HCT116 (cell line): ENCODE measurements around the gene ZSCAN4. TPM values are rescaled to one million over a fixed set of nuclear protein-coding genes. Genes with fewer than 3 reads are reported as not detected.

Source experiments
- ATAC-seq: fragments of 200-7000 bp; cut with Tn5 transposase; 2 replicates; pipeline ENCODE4 v1.9.1; 2020; ENCODE audit warnings: mild to moderate bottlenecking, moderate library complexity
- BruUV-seq: library from RNA; stranded (reverse); fragments of 400-500 nt; replicated peaks from 2 replicates; lab custom pipeline; 2021; lab: Mats Ljungman, UMichigan
- CTCF ChIA-PET: fragments of 300-600 bp; sonication (Branson Sonifier 250); formaldehyde crosslinking; loops from one replicate; lab custom pipeline; 2021; ENCODE audit warnings: antibody characterized with exemption; lab: Charles Lee
- POLR2A ChIA-PET: fragments of 300-600, 350-600 bp; sonication (Branson Sonifier 250); formaldehyde crosslinking; loops from one replicate; lab custom pipeline; 2021; ENCODE audit warnings: antibody characterized with exemption; lab: Charles Lee
- RAD21 ChIA-PET, 2 experiments: fragments of 300-600 bp; sonication (Branson Sonifier 250); formaldehyde crosslinking; loops; one replicate each; lab custom pipeline; 2023; ENCODE audit warnings: low total read pairs in 2 of 2; ENCODE audit not compliant: uncharacterized antibody in 2 of 2, unreplicated experiment in 2 of 2, low non-redundant PET in 1 of 2; lab: Charles Lee
- DNase-seq: peaks from one replicate; pipeline ENCODE4 v3.0.0-alpha.2; 2010; ENCODE audit warnings: low read depth, low spot score
- H2AFZ ChIP-seq: fragments of 200-600 bp; shearing (Covaris generic), sonication (generic); 2 replicates; pipeline ENCODE4 v1.6.1; 2017; ENCODE audit warnings: low read depth, mixed run types, mixed read lengths, antibody characterized with exemption, low read length; ENCODE audit not compliant: poor library complexity, severe bottlenecking
- H3K27ac ChIP-seq: 2 replicates; pipeline ENCODE4 v1.5.1; 2012; ENCODE audit warnings: low read depth, low read length
- H3K27me3 ChIP-seq: fragments of 200-600 bp; sonication (generic); 2 replicates; pipeline ENCODE4 v1.6.1; 2016; ENCODE audit warnings: mixed run types, low read length, mixed read lengths; ENCODE audit not compliant: insufficient read depth
- H3K36me3 ChIP-seq, 2 experiments: fragments of 200-500 bp in 1 of 2; fragments of 200-600 bp in 1 of 2; sonication (Bioruptor generic) in 1 of 2; sonication (generic) in 1 of 2; 2 replicates each; pipeline versions ENCODE4 v1.5.1 to v1.6.1; 2014 to 2016; ENCODE audit warnings: low read length in 2 of 2, inconsistent platforms in 1 of 2, mixed read lengths in 1 of 2, mixed run types in 1 of 2; ENCODE audit not compliant: insufficient read depth in 2 of 2, control insufficient read depth in 1 of 2
- H3K4me1 ChIP-seq, 2 experiments: fragments of 200-600 bp in 1 of 2; sonication (generic) in 1 of 2; 2 replicates each; pipeline versions ENCODE4 v1.5.1 to v1.6.1; 2012 to 2017; ENCODE audit warnings: low read length in 2 of 2, inconsistent platforms in 1 of 2, mild to moderate bottlenecking in 1 of 2, mixed read lengths in 1 of 2, mixed run types in 1 of 2, moderate library complexity in 1 of 2; ENCODE audit not compliant: insufficient read depth in 2 of 2, control insufficient read depth in 1 of 2
- H3K4me2 ChIP-seq: fragments of 200-600 bp; sonication (generic); 2 replicates; pipeline ENCODE4 v1.6.1; 2017; ENCODE audit warnings: mixed run types, low read length, mixed read lengths
- H3K4me3 ChIP-seq, 2 experiments: fragments of 200-600 bp in 1 of 2; sonication (generic) in 1 of 2; replicated peaks in 1 of 2; 2 replicates each; pipeline ENCODE4 v1.5.1; 2011 to 2016; ENCODE audit warnings: low read length in 2 of 2, control low read depth in 1 of 2, low read depth in 1 of 2, mild to moderate bottlenecking in 1 of 2, mixed read lengths in 1 of 2, mixed run types in 1 of 2
- H3K79me2 ChIP-seq: fragments of 200-600 bp; sonication (generic); 2 replicates; pipeline ENCODE4 v1.6.1; 2017; ENCODE audit warnings: mild to moderate bottlenecking, mixed run types, low read length, moderate library complexity, mixed read lengths; ENCODE audit not compliant: insufficient read depth
- H3K9ac ChIP-seq: fragments of 200-600 bp; sonication (generic); 2 replicates; pipeline ENCODE4 v1.6.1; 2016; ENCODE audit warnings: low read length, mixed read lengths
- H3K9me2 ChIP-seq: fragments of 200-600 bp; sonication (generic), shearing (Covaris generic); 2 replicates; pipeline ENCODE4 v1.6.1; 2017; ENCODE audit warnings: mixed run types, mild to moderate bottlenecking, moderate library complexity; ENCODE audit not compliant: insufficient read depth
- H3K9me3 ChIP-seq, 2 experiments: fragments of 200-500 bp in 1 of 2; fragments of 200-600 bp in 1 of 2; sonication (Bioruptor generic) in 1 of 2; sonication (generic) in 1 of 2; 2 replicates each; pipeline ENCODE4 v1.6.1; 2014 to 2017; ENCODE audit warnings: low read length in 2 of 2, mixed read lengths in 2 of 2, inconsistent platforms in 1 of 2, low read depth in 1 of 2, mild to moderate bottlenecking in 1 of 2, mixed run types in 1 of 2, moderate library complexity in 1 of 2; ENCODE audit not compliant: control insufficient read depth in 1 of 2, insufficient read depth in 1 of 2
- H4K20me1 ChIP-seq: fragments of 200-600 bp; sonication (generic), shearing (Covaris generic); 2 replicates; pipeline ENCODE4 v1.6.1; 2017; ENCODE audit warnings: mixed run types, mild to moderate bottlenecking, moderate library complexity; ENCODE audit not compliant: insufficient read depth
- CBX3 ChIP-seq: IDR thresholded peaks from 2 replicates; pipeline ENCODE4 v1.6.1; 2012; ENCODE audit warnings: low read depth
- CEBPB ChIP-seq: IDR thresholded peaks from 2 replicates; pipeline ENCODE4 v1.6.1; 2012; ENCODE audit warnings: low read depth
- EGR1 ChIP-seq: IDR thresholded peaks from 2 replicates; pipeline ENCODE4 v1.6.1; 2012; ENCODE audit warnings: low read depth
- ELF1 ChIP-seq: IDR thresholded peaks from 2 replicates; pipeline ENCODE4 v1.6.1; 2012; ENCODE audit warnings: low read depth, borderline replicate concordance
- EZH2phosphoT487 ChIP-seq: fragments of 200-600 bp; IDR thresholded peaks from 2 replicates; pipeline ENCODE4 v1.6.1; 2018; ENCODE audit warnings: antibody characterized with exemption, borderline replicate concordance
- JUND ChIP-seq: IDR thresholded peaks from 2 replicates; pipeline ENCODE4 v1.6.1; 2012
- POLR2A ChIP-seq: IDR thresholded peaks from 2 replicates; pipeline ENCODE4 v1.7.0; 2011; ENCODE audit warnings: borderline replicate concordance; ENCODE audit not compliant: insufficient read depth, insufficient read length; ENCODE audit errors: extremely low read depth
- POLR2AphosphoS5 ChIP-seq: IDR thresholded peaks from 2 replicates; pipeline ENCODE4 v1.6.1; 2011; ENCODE audit warnings: mild to moderate bottlenecking, low read depth, low read length, moderate library complexity
- RAD21 ChIP-seq: IDR thresholded peaks from 2 replicates; pipeline ENCODE4 v1.6.1; 2012; ENCODE audit warnings: low read depth, mild to moderate bottlenecking
- SP1 ChIP-seq: IDR thresholded peaks from 2 replicates; pipeline ENCODE4 v1.6.1; 2012; ENCODE audit warnings: low read depth
- SRF ChIP-seq: IDR thresholded peaks from 2 replicates; pipeline ENCODE4 v1.6.1; 2012; ENCODE audit warnings: low read depth
- TCF7L2 ChIP-seq: IDR thresholded peaks from 2 replicates; pipeline ENCODE4 v1.7.0; 2011; ENCODE audit warnings: borderline replicate concordance, inconsistent platforms; ENCODE audit not compliant: insufficient read depth, insufficient read length; ENCODE audit errors: extremely low read depth
- intact Hi-C: fragments of 100-400 bp; cut with micrococcal nuclease; formaldehyde crosslinking; loops from 2 replicates; pipeline ENCODE4 v1.10.0; 2022
- total RNA-seq: library from RNA; stranded (reverse); gene quantifications from one replicate; pipeline ENCODE4 v1.2.1, GENCODE V29; 2021; ENCODE audit not compliant: unreplicated experiment
- TF ChIP-seq, protein P1 (sequence below): IDR thresholded peaks from 2 replicates; pipeline ENCODE4 v1.6.1; 2012
- TF ChIP-seq, protein P2 (sequence below), 3 experiments: fragments of 200-600 bp in 1 of 3; sonication (generic) in 1 of 3; IDR thresholded peaks in 2 of 3; conservative IDR thresholded peaks in 1 of 3; 2 replicates each; pipeline ENCODE4 v1.5.1; 2012 to 2017; ENCODE audit warnings: low read depth in 2 of 3, low read length in 2 of 3, antibody characterized with exemption in 1 of 3, borderline replicate concordance in 1 of 3, control low read depth in 1 of 3, mild to moderate bottlenecking in 1 of 3, mixed read lengths in 1 of 3, mixed run types in 1 of 3, moderate library complexity in 1 of 3; ENCODE audit not compliant: insufficient read depth in 1 of 3
- TF ChIP-seq, protein P3 (sequence below): IDR thresholded peaks from 2 replicates; pipeline ENCODE4 v1.6.1; 2011; ENCODE audit warnings: mild to moderate bottlenecking, low read length, moderate library complexity; ENCODE audit not compliant: insufficient replicate concordance; ENCODE audit errors: extremely low read depth

The ZSCAN4 gene
- total RNA-seq, 1 experiment from 2014 or later, result not detected

DNA sequence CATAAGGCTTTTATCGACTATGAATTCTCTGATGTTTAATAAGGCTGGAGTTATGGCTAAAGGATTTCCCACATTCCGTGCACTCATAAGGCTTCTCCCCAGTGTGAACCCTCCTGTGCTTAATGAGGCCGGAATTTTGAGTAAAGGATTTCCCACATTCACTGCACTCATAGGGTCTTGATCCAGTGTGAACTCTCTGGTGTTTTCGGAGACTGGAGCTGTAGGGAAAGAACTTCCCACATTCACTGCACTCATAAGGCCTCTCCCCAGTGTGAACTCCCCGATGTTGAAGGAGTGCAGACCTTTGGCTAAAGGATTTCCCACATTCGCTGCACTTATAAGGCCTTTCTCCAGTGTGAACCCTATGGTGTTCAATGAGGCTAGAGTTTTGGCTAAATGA is 32.9 kb downstream of the ZSCAN4 start:
- H3K36me3 ChIP-seq, result no peaks in the 10 kb centered on the region
- no TSS peak for BruUV-seq
- no peak overlapping the region for H3K9ac ChIP-seq
- ATAC-seq, result no peak
- no peaks in the 10 kb centered on the region for H3K27me3 ChIP-seq
- TF ChIP-seq CEBPB (no peak), POLR2AphosphoS5 (no peak), RAD21 (no peak), POLR2A (no peak), TCF7L2 (no peak), ELF1 (no peak)
- TF ChIP-seq, protein P1, sequence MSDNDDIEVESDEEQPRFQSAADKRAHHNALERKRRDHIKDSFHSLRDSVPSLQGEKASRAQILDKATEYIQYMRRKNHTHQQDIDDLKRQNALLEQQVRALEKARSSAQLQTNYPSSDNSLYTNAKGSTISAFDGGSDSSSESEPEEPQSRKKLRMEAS, result no peak
- H3K4me3 ChIP-seq, result no peak overlapping the region
- H3K4me1 ChIP-seq, result no peaks in the 10 kb centered on the region
- H2AFZ ChIP-seq, result no peak overlapping the region
- peaks cover 15 to 35% of the 10 kb centered on the region in 2 experiments; a peak in 2 of 4 replicates for H3K9me3 ChIP-seq
- H3K79me2 ChIP-seq, result 0 out of 2 replicates have a peak, but pooled peaks cover 3% of the 10 kb centered on the region
- ChIA-PET POLR2A (no interaction called here), RAD21 (no interaction called here), CTCF (no interaction called here)
- no peak for DNase-seq
- no peak overlapping the region for H3K4me2 ChIP-seq
- H3K9me2 ChIP-seq, result no peaks in the 10 kb centered on the region
- H4K20me1 ChIP-seq, result no peaks in the 10 kb centered on the region
- intact Hi-C loops, result no loop called here
- no peak overlapping the region for H3K27ac ChIP-seq

GRCh38 chr19:57706346-57706745 is 37.6 kb downstream of the ZSCAN4 start:
- H3K9ac ChIP-seq, result no peak overlapping the region
- TF ChIP-seq, protein P2, sequence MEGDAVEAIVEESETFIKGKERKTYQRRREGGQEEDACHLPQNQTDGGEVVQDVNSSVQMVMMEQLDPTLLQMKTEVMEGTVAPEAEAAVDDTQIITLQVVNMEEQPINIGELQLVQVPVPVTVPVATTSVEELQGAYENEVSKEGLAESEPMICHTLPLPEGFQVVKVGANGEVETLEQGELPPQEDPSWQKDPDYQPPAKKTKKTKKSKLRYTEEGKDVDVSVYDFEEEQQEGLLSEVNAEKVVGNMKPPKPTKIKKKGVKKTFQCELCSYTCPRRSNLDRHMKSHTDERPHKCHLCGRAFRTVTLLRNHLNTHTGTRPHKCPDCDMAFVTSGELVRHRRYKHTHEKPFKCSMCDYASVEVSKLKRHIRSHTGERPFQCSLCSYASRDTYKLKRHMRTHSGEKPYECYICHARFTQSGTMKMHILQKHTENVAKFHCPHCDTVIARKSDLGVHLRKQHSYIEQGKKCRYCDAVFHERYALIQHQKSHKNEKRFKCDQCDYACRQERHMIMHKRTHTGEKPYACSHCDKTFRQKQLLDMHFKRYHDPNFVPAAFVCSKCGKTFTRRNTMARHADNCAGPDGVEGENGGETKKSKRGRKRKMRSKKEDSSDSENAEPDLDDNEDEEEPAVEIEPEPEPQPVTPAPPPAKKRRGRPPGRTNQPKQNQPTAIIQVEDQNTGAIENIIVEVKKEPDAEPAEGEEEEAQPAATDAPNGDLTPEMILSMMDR (IDR thresholded peaks at IDR 0.05 in 2 of 3, conservative IDR thresholded peaks at IDR 0.05 in 1 of 3; ENCODE audit: borderline replicate concordance in 1 of 3, insufficient read depth in 1 of 3, low read depth in 2 of 3, low read length in 2 of 3), result no peak
- no peak for TF ChIP-seq SP1
- TF ChIP-seq, protein P1, result no peak
- TF ChIP-seq, protein P3, sequence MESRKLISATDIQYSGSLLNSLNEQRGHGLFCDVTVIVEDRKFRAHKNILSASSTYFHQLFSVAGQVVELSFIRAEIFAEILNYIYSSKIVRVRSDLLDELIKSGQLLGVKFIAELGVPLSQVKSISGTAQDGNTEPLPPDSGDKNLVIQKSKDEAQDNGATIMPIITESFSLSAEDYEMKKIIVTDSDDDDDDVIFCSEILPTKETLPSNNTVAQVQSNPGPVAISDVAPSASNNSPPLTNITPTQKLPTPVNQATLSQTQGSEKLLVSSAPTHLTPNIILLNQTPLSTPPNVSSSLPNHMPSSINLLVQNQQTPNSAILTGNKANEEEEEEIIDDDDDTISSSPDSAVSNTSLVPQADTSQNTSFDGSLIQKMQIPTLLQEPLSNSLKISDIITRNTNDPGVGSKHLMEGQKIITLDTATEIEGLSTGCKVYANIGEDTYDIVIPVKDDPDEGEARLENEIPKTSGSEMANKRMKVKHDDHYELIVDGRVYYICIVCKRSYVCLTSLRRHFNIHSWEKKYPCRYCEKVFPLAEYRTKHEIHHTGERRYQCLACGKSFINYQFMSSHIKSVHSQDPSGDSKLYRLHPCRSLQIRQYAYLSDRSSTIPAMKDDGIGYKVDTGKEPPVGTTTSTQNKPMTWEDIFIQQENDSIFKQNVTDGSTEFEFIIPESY, result no peak
- TF ChIP-seq CBX3, result no peak
- TF ChIP-seq SRF, result no peak
- TF ChIP-seq EZH2phosphoT487, result no peak
- no peak for TF ChIP-seq POLR2AphosphoS5
- TF ChIP-seq JUND, result no peak
- no peak for TF ChIP-seq EGR1
- TF ChIP-seq, all 23 proteins: peak for 0
- Histone ChIP-seq H3K36me3 (no peaks in the 10 kb centered on the region), H3K4me2 (no peak overlapping the region), H4K20me1 (no peaks in the 10 kb centered on the region), H3K9me2 (no peaks in the 10 kb centered on the region), H3K9me3 (peaks cover 9 to 24% of the 10 kb centered on the region in 2 experiments; a peak in 2 of 4 replicates), H3K4me3 (no peak overlapping the region), H3K27me3 (no peaks in the 10 kb centered on the region), H3K79me2 (no peaks in the 10 kb centered on the region), H3K27ac (no peak overlapping the region), H2AFZ (no peak overlapping the region), H3K4me1 (no peaks in the 10 kb centered on the region)
- ATAC-seq (no peak), DNase-seq (no peak)
- intact Hi-C loops, result no loop called here
- no TSS peak for BruUV-seq
- ChIA-PET POLR2A (no interaction called here), RAD21 (no interaction called here), CTCF (no interaction called here)
